K562 (cell line): ENCODE results near the gene GPN1. TPM values are rescaled to one million over a fixed set of nuclear protein-coding genes. Genes with fewer than 3 reads are reported as not detected.

Experiments used
- CREBBP ChIP-seq: IDR thresholded peaks from one replicate; pipeline ENCODE4 v1.6.1; 2012; ENCODE audit warnings: low read depth, mild to moderate bottlenecking, control low read depth, inconsistent platforms, low read length
- DMBX1 ChIP-seq: fragments of 250-450 bp; sonication (Bioruptor Pico); IDR thresholded peaks from 2 replicates; pipeline ENCODE4 v1.8.0; 2022; ENCODE audit warnings: inconsistent platforms, mild to moderate bottlenecking, moderate library complexity, borderline replicate concordance
- E2F3 ChIP-seq: fragments of 250-450 bp; sonication (Bioruptor Pico); IDR thresholded peaks from 2 replicates; pipeline ENCODE4 v1.4.0; 2020; ENCODE audit warnings: mild to moderate bottlenecking
- L3MBTL2 ChIP-seq: fragments of 450-650 bp; IDR thresholded peaks from 2 replicates; pipeline ENCODE4 v1.6.1; 2016; ENCODE audit warnings: mild to moderate bottlenecking, moderate library complexity
- NCOA2 ChIP-seq, 2 experiments: fragments of 450-650 bp; IDR thresholded peaks; 2 replicates each; pipeline ENCODE4 v1.6.1; 2018; ENCODE audit warnings: mild to moderate bottlenecking in 2 of 2, moderate library complexity in 1 of 2; ENCODE audit not compliant: partially characterized antibody in 2 of 2
- NRF1 ChIP-seq, 2 experiments: fragments of 450-650 bp; IDR thresholded peaks in 1 of 2; conservative IDR thresholded peaks in 1 of 2; 2 replicates each; pipeline ENCODE4 v1.6.1; 2014; ENCODE audit warnings: mild to moderate bottlenecking in 2 of 2
- ZNF175 ChIP-seq: fragments of 200-800 bp; sonication (Bioruptor generic); IDR thresholded peaks from 2 replicates; pipeline ENCODE4 v1.6.1; 2016; ENCODE audit warnings: low read depth, mild to moderate bottlenecking, missing genetic modification characterization, missing compliant biosample characterization
- ZNF512 ChIP-seq: IDR thresholded peaks from 2 replicates; pipeline ENCODE4 v1.6.1; 2016; ENCODE audit warnings: missing genetic modification characterization, missing compliant biosample characterization
- ZNF584 ChIP-seq: fragments of 200-800 bp; sonication (Bioruptor generic); IDR thresholded peaks from 2 replicates; pipeline ENCODE4 v1.6.1; 2016; ENCODE audit warnings: low read depth, mild to moderate bottlenecking, missing genetic modification characterization, missing compliant biosample characterization
- ZNF639 ChIP-seq, 2 experiments: fragments of 200-800 bp in 1 of 2; sonication (Bioruptor generic) in 1 of 2; sonication (generic) in 1 of 2; formaldehyde crosslinking in 1 of 2; IDR thresholded peaks in 1 of 2; conservative IDR thresholded peaks in 1 of 2; 2 replicates each; pipeline versions ENCODE4 v1.5.0 to v1.6.1; 2016 to 2020; ENCODE audit warnings: missing compliant biosample characterization in 1 of 2, missing genetic modification characterization in 1 of 2, missing genetic modification reagents in 1 of 2
- polyA plus RNA-seq, 8 experiments: library from polyadenylated mRNA; depleted of rRNA in 4 of 8; stranded (reverse) in 5 of 8; unstranded in 3 of 8; fragments of >200 nt; fragmentation: Nextera tagmentation in 2 of 8; fragmentation: Illumina TruSeq in 1 of 8; extraction: Ambion mirVana in 2 of 8; extraction: Trizol in 1 of 8; gene quantifications; 2 replicates each; pipeline versions ENCODE4 v1.2.1 to v1.2.3, GENCODE V29; 2011 to 2014; ENCODE audit warnings: inconsistent platforms in 1 of 8, missing spikeins in 1 of 8
- total RNA-seq, 7 experiments: library from RNA; depleted of rRNA in 6 of 7; stranded (reverse); fragments of >200 nt in 6 of 7; fragmentation: Illumina TruSeq in 2 of 7; extraction: Trizol in 2 of 7; gene quantifications; 2 replicates each; pipeline versions ENCODE4 v1.2.1 to v1.2.3, GENCODE V29; 2011 to 2021; ENCODE audit warnings: low replicate concordance in 1 of 7
- TF ChIP-seq, protein P1 (sequence below): fragments of 200-600 bp; sonication (generic); IDR thresholded peaks from one replicate; pipeline ENCODE4 v1.6.1; 2012; ENCODE audit warnings: mild to moderate bottlenecking, low read depth, low read length, inconsistent platforms

Gene GPN1
- total and polyA plus RNA-seq, 9 of the 15 experiments (the other 6 are each of a cell fraction or from before 2014, with no cell fraction given): 23.4 to 171 (median 48.2) TPM

GRCh38 chr2:27663285-27664153, 34.7 kb downstream of the GPN1 start, which contains the start of the genes SLC4A1AP and SUPT7L (continued):
- TF ChIP-seq ZNF175 (CRISPR knock-in tag) (0 out of 2 replicates have a peak, but pooled peaks have one; percentile 49), NCOA2 (IDR thresholded peaks at IDR 0.05; ENCODE audit: partially characterized antibody in 2 of 2) (no peak), NRF1 (conservative IDR thresholded peaks at IDR 0.05 in 1 of 2, IDR thresholded peaks at IDR 0.05 in 1 of 2) (peak; percentile 88 to 90), ZNF512 (tag) (no peak), L3MBTL2 (peak; percentile 71; the same call in 1 of the 2 replicates), DMBX1 (CRISPR knock-in tag) (no peak), ZNF639 (CRISPR knock-in tag; conservative IDR thresholded peaks at IDR 0.05 in 1 of 2, IDR thresholded peaks at IDR 0.05 in 1 of 2) (0 out of 4 replicates have a peak, but pooled peaks of 1 of the 2 experiments have one; percentile 44), CREBBP (no peak), ZNF584 (CRISPR knock-in tag) (no peak), E2F3 (CRISPR knock-in tag) (peak; percentile 36; the same call in 1 of the 2 replicates)
- TF ChIP-seq, protein P1, sequence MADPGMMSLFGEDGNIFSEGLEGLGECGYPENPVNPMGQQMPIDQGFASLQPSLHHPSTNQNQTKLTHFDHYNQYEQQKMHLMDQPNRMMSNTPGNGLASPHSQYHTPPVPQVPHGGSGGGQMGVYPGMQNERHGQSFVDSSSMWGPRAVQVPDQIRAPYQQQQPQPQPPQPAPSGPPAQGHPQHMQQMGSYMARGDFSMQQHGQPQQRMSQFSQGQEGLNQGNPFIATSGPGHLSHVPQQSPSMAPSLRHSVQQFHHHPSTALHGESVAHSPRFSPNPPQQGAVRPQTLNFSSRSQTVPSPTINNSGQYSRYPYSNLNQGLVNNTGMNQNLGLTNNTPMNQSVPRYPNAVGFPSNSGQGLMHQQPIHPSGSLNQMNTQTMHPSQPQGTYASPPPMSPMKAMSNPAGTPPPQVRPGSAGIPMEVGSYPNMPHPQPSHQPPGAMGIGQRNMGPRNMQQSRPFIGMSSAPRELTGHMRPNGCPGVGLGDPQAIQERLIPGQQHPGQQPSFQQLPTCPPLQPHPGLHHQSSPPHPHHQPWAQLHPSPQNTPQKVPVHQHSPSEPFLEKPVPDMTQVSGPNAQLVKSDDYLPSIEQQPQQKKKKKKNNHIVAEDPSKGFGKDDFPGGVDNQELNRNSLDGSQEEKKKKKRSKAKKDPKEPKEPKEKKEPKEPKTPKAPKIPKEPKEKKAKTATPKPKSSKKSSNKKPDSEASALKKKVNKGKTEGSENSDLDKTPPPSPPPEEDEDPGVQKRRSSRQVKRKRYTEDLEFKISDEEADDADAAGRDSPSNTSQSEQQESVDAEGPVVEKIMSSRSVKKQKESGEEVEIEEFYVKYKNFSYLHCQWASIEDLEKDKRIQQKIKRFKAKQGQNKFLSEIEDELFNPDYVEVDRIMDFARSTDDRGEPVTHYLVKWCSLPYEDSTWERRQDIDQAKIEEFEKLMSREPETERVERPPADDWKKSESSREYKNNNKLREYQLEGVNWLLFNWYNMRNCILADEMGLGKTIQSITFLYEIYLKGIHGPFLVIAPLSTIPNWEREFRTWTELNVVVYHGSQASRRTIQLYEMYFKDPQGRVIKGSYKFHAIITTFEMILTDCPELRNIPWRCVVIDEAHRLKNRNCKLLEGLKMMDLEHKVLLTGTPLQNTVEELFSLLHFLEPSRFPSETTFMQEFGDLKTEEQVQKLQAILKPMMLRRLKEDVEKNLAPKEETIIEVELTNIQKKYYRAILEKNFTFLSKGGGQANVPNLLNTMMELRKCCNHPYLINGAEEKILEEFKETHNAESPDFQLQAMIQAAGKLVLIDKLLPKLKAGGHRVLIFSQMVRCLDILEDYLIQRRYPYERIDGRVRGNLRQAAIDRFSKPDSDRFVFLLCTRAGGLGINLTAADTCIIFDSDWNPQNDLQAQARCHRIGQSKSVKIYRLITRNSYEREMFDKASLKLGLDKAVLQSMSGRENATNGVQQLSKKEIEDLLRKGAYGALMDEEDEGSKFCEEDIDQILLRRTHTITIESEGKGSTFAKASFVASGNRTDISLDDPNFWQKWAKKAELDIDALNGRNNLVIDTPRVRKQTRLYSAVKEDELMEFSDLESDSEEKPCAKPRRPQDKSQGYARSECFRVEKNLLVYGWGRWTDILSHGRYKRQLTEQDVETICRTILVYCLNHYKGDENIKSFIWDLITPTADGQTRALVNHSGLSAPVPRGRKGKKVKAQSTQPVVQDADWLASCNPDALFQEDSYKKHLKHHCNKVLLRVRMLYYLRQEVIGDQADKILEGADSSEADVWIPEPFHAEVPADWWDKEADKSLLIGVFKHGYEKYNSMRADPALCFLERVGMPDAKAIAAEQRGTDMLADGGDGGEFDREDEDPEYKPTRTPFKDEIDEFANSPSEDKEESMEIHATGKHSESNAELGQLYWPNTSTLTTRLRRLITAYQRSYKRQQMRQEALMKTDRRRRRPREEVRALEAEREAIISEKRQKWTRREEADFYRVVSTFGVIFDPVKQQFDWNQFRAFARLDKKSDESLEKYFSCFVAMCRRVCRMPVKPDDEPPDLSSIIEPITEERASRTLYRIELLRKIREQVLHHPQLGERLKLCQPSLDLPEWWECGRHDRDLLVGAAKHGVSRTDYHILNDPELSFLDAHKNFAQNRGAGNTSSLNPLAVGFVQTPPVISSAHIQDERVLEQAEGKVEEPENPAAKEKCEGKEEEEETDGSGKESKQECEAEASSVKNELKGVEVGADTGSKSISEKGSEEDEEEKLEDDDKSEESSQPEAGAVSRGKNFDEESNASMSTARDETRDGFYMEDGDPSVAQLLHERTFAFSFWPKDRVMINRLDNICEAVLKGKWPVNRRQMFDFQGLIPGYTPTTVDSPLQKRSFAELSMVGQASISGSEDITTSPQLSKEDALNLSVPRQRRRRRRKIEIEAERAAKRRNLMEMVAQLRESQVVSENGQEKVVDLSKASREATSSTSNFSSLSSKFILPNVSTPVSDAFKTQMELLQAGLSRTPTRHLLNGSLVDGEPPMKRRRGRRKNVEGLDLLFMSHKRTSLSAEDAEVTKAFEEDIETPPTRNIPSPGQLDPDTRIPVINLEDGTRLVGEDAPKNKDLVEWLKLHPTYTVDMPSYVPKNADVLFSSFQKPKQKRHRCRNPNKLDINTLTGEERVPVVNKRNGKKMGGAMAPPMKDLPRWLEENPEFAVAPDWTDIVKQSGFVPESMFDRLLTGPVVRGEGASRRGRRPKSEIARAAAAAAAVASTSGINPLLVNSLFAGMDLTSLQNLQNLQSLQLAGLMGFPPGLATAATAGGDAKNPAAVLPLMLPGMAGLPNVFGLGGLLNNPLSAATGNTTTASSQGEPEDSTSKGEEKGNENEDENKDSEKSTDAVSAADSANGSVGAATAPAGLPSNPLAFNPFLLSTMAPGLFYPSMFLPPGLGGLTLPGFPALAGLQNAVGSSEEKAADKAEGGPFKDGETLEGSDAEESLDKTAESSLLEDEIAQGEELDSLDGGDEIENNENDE: no peak
